Superior temporal gyrus (tissue), 1 donor: ENCODE data around the gene CBR3.
A peak's percentile ranks its signal among the peaks of the same experiment; 100 is the strongest.

Source experiments
- DNase-seq: peaks from one replicate; pipeline ENCODE4 v3.0.0-alpha.2; 2016; ENCODE audit errors: extremely low spot score

Gene CBR3

DNA sequence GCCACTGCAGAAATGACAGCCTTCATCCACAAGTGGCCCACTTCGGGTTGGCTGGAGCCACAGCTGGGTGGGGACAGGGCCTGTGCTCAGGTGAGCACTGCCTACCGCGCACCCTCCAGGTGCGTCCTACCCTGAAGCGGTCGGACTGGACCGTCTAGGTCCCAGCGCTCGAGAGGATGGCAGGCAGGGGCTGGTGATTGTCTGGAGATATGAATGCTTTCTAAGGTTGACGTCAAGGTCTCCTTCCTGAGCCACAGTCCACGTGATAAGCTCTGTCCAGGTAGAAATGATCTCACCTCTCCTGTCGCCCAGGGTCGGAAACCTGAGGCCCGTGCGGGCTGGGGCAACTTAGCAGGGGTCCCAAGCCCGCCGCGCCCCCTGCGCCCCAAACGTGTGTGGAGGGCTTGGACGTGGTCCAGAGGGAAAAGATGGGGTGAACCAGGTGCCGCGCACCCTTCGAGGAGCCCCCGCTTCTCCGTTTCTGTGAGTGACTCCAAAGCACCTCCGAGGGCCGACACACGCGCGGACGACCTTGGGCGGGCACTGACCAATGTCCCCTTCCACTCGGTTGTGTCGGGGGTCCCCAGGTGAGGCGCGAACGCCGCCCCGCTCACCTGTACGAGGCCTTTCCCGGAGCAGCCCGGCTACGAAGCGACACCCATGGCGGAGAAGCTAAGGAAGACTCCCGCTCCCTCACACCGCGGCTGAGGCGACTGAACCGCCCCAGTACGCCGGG is 20.9 kb downstream of the CBR3 start:
- DNase-seq = no peak

DNA sequence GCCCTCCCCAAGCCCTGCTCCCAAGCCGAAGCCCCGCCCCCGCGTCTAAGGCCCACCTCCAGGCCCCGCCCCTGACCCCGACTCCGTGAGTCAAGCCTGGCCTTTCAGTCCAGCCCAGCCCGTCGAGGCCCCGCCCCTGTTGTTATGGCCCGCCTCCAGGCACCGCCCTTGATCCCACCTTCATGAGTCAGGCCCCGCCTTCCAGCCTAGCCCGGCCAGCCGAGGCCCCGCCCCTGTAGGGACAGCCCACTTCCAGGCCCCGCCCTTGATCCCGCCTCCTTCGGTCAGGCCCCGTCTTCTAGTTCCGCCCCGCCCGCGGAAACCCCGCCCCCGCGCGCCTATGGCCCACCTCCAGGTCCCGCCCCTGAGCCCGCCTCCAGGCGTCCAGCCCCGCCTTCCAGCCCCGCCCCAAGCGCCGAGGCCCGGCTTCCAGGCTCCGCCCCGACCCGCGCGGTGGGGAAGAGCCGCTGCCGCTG is 21.5 kb downstream of the CBR3 start:
- peak; percentile 98 for DNase-seq

DNA sequence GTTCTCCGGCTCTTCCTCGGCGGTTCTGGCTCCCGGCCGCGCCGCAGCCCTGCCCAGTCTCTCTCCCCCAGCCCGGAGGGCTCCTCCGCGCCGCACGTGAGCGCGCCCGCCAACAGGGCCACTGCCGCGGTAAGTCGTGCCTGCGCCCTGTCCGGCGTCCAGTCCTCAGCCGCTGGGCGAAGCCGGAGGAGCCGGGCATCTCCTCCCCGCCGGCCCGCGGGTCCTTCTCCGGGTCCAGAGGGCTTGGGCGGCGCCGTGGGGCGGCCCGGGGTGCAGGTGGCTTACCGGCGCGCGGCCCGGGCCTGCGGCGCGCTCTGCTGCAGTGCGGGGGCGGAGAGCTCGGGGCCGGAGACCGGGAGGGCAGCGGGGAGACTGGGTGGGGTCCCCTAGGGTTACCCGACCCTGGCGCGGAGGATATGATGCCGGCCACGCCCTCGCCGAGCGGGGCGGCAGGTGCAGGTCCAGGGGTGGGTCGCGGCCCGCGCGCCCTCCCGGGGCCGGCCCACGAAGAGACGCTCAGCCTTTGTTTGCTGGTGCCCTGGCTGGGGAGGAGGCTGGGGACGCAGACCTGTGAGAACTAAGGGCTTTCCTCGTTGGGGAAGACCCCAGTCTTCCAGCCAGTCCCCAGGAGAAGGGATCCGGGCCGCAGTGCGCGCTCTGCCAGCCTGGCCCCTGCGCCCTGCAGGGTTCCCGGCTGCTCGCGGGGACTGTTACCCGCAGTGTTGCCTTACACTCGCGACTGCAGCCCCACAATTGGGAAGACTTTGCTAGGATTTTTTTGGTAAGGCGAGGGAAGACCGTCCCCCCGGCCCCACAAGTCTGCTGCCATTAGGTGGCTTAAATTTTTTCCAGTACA is 22.2 kb downstream of the CBR3 start, which contains the start of gene DOP1B:
Gene DOP1B (plus strand): TSS at position 10 of the 856 bp plus-strand sequence. CDS start 7,910 bp downstream, outside the sequence.
- no peak for DNase-seq

DNA sequence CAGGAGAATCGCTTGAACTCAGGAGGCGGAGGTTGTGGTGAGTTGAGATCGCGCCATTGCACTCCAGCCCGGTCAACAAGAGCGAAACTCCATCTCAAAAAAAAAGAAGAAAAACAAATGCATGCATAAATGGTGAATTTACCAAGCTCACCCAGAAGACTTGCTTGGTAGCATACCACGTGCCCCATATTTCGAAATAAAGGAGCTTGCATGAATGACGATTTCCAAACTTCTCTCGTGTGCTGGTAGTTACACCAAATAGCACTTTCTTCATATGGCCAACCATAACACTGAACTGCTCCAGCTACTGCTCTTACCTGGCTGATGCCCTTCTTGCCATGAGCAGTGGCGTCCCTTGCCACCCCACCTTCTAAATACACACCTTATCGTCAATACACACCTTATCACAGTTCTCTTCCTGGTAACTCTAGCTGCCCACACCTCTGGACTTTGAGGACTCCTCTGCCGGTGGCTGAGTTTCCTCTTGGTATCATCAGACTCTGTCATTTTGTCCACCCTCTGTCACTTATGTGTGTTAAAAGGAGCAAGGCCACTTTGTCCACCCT is 24.6 kb downstream of the CBR3 start:
- no peak for DNase-seq

DNA sequence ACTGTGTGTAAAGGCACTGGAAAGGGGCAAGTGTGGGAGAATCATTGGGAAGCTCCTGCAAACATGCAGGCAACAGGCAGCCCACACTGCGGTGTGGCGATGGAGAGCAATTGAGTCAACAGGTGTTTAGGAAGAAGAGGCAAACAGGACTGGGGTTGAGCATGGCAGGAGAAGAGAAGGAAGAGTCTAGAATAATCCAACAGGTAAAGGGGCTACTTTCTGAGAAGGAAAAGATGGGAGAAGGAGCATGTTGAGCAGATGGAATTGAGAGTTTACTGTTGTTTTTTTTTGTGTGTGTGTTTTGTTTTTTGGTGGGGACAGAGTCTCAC is 25.9 kb downstream of the CBR3 start:
- no peak for DNase-seq

DNA sequence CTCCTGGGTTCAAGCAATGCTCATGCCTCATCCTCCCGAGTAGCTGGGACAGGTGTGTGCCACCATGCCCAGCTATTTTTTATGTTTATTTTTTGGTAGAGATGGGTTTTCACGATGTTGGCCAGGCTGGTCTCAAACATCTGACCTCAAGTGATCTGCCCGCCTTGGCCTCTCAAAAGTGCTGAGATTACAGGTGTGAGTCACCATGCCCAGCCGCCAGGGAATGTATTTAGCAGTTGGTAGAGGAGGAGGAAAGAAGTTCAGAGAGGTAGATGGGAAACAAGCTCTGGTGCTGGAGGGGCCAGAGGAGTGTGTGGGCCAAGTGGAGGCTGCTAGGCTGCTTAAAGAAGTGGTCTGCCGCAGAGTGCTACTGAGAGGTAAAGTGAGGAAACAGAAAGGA is 27.8 kb downstream of the CBR3 start:
- DNase-seq = no peak

DNA sequence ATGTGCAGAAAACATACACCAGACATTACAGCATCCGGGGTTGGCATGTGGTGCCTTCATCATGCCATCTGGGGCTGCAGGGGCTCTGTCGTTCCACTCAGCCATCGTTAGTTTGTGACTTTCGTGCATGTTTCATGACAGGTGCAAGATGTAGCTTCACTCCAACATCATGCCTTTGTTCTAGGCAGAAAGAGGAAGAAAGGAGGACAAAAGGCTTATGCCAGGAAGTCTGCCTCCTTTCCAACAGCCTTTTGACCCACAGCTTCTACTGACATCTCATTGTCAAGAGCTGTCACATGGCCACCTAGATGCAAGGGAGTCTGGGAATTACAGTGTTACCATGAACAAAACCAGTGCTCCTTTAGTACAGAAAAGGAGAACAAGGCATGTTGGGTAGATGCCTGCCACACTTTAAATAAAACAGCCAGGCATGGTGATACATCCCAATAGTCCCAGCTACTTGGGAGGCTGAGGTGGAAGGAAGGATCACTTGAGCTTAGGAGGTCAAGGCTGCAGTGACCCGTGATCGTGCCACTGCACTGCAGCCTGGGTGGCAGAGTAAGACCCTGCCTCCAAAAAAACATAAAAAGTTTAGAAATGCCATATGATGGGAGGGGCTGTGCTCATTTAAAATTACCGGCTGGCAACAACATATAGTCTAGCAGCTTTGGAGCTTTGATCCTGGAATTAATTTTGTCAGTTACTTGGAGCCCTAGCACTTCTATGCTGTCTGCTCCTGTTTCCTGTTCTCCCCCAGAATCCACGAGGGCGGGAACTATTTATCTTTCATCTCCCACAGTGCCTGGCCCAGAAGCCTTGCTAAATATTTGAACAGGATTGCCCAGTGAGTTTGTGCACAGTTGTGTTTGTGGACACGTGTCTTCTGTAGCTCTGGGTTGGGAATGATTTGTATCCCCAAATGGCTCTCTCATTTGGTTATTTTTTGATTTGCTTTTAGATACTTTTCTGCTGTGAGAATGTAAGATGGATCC is 29.2 kb downstream of the CBR3 start:
- no peak for DNase-seq

DNA sequence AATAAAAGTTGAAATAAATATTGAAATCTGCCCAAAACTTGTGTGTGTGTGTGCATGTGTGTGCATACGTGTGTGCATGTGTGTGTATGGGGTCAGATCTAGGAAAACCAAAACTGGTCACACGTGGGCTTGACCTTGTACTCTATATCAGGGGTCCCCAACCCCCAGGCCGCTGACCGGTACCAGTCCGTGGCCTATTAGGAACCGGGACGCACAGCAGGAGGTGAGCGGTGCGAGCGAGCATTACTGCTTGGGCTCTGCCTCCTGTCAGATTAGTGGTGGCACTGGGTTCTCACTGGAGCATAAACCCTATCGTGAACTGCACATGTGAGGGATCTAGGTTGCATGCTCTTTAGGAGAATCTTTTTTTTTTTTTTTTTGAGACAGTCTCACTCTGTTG is 30.5 kb downstream of the CBR3 start:
- DNase-seq = no peak

DNA sequence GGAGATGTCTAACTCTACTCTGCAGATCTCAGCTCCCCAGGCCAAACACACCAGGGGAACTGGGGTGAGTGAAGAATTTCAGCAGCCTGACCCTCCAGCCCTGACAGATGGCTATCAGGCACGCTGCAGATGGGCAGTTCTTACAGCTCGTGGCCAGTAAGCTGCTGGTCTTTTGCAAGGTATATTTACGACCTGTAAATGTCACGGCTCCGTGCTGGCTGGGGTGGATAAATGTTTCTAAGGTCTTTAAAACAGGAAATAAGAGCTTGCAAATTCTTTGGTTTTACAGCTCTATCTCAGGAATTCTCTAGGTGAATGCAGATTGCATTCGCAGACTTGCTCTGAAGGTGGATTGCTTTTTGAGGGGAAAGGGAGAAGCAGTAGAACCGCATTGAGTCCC is 31.8 kb downstream of the CBR3 start:
- no peak for DNase-seq

DNA sequence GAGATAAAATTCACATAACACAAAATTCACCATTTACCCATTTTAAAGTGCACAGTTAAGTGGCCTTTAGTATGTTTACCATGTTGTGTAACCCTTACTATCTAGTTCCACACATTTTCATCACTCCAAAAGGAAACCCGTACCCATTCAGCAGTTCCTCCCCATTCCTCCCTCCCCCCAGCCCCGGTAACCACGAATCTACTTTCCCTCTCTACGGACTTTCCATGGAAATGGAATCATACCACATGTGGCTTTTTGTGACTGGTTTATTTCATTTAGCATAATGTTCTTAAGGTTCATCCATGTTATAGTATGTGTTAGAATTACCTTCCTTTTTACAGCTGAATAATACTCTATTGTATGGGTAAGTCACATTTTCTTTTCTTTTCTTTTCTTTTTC is 32.7 kb downstream of the CBR3 start:
- no peak for DNase-seq

DNA sequence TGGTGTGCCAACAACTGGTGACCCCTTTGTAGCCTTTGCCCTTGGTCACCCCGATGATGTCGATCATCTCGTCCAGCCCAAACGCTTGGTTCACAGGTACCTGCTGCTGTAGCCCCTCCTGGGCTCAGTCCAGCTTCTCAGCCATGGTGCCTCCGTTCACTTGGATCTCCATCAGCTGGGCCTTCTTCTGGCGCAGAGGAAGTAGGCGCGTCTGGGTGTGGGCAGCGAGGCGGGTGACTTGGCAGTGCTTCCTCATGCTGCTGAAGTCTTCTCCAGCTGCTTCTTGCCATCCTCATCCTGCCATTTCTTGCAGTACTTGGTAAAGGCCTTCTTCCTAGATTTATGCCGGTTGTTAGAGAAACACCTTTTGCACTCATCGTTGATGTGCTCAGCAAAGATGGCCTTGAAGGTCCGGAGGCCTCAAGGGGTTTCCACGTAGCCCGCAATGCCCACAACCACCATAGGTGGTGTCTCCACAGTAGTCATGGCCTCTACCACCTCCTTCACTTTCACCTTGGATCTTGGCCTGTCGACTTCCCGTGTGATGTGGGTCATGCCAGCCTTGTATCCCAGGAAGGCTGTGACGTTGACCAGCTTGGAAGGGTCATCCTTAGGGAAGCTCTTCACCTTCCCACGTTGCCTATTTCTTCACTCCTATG is 34.7 kb downstream of the CBR3 start:
- DNase-seq = no peak

DNA sequence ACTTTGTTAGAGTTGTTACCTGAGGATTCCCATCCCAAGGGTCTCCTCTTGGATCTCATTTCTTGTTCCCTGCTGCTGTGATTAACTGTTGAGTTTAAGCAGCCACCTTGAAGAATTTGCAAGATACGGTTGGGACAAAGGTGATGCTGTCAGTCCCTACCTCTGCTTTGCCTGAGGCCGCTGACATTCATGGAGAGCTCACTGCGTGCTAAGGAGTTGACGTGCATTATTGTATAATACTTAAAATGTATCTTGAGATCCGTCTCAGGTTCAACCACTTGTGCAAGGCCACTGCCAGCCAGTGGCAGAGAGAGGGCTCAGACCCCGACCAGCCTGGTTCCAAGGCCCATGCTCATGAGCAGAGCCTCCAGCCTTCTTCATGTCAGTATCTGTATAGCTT is 35.9 kb downstream of the CBR3 start:
- DNase-seq = no peak

DNA sequence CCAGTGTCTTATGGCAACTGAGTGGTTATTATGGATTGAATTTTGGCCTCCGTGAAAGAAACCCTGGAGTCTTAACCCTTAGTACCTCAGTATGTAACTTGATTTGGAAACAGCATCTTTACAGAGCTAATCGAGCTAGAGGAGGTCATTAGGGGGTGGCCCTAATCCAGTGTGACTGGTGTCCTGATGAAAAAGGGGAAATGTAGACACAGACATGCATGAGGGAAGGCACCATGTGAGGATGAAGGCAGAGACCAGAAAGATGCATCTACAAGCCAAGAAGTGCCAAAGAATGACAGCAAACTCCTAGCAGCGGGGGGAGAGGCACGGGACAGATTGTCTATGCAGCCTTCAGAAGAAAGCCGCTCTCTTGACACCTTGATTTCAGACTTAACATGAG is 36.5 kb downstream of the CBR3 start:
- no peak for DNase-seq

DNA sequence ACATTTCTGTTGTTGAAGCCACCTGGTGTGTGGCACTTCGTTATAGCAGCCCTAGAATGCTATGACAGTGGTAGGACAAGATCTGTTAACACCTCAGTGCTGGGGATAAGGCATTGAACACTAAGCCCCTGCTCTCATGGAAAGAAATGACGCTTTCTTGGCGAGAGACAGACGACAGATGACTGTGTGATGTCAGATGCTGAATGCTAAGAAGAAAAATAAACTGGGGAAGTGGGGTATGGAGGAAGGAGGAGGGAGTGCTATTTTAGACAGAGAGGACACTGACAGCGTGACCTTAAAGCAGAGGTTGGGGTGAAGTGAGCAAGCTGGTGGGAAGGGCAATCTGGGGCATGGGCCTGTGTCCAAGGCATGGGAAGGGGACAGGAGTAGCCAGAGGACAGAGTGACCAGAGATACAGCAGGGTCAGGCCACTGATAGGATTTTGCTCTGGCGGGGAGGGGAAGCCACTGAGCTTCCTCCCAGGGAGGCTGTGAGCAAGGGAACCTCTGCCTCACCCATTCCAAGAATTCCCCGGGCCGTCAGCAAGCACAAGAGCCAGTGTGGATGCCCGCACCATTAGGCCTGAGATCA is 37.0 kb downstream of the CBR3 start:
- DNase-seq = no peak

DNA sequence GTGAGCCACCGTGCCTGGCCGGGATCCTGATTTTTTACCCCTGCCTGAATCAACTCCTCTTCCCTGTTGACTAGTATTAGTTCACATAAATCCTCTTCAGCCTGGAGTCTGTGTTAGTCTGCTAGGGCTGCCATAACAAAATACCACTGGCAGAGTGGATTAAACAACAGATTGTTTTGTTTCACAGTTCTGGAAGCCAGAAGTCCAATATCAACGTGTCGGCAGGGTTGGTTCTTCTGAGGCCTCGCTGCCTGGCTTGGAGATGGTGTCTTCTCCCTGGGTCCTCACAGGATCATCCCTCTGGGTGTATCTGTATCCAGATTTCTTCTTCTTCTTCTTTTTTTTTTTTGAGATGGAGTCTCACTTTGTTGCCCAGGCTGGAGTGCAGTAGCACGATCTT is 39.9 kb downstream of the CBR3 start:
- DNase-seq = no peak

DNA sequence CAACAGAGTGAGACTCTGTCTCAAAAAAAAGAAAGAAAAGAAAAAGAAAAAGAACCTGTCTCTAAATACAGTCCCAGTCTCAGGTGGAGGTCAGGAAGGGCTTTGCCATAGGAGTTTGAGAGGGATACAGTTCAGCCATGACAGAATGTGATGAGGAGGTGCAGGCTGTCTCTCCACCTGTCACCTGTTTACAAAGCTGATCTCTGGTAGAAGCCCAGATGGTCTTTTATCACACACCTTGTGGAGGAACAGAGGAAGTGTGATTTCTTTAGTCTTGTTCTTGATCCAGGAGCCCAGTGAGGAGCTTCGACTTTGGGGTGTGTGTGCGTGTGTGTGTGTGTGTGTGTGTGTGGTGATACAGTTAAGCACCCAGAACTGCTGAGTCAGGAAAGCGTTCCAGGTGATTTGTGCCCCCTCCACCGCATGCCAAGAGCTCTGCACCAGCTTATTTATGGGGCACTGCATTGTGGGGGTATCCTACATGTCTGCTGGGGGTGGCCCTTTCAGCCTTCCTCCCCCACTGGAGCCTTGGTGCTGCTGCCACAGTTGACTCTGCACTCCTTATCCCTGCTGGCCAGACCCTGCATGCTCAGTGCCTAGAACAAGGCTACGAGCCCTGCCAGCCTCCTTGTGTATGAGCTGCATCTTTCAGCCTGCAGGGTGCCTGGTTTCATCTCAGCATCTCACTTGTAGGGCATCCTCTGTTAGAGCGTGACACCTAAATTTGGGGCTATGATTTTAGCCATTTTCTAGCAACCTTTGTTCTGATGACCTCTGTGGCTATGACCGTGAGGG is 41.1 kb downstream of the CBR3 start:
- DNase-seq = no peak

DNA sequence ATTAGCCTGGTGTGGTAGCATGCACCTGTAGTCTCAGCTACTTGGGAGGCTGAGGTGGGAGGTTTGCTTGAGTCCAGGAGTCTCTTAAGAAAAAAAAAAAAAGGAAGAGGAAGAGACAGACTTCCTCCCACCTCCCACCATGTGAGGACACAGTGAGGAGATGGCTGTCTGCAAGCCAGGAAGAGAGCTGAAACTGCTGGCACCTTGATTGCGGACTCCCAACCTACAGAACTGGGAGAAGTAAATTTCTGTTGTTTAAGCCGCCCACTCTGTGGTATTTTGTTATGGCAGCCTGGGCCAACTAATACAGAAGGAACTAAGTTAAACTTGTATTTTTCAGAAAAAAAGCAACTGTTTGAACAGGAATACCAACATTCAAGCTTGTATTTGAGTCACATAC is 43.5 kb downstream of the CBR3 start:
- no peak for DNase-seq

DNA sequence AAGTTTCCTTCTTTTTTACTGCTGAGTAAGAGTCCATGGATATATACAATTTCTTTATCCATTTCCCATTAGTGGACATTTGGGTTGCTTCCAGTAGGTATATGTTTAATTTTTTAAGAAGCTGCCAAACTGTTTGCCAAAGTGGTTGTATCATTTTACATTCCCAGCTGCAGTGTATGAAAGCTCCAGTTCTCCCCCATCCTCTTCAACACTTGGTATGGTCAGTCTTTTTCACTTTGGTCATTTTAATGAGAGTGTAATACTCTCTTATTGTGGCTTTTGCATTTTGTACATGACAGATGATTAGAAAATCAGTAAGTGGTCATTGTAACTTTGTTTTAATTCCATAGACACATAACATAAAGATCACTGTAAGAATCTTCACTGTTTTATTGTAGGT is 44.3 kb downstream of the CBR3 start:
- DNase-seq = no peak

DNA sequence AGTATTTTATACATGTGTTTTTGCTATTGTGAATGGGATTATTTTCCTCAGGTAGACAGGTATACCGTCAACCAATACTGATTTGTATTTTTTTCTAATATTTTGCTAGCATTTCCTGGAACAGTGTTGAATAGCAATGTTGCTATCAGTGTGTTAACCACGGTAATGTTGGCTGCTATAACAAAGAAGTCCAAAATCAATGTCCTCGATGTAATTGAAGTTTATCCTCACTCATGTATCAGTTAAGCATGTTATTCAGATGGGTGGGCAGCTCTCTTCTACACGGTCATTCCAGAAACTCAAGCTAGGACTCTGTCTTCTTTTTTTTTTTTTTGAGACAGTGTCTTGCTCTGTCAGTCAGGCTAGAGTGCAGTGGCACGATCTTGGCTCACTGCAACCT is 46.1 kb downstream of the CBR3 start:
- no peak for DNase-seq
